IMR-90 (cell line): ENCODE measurements around the gene HMGXB3. TPM values are rescaled to one million over a fixed set of nuclear protein-coding genes. Genes with fewer than 3 reads are reported as not detected.

Experiments
- ATAC-seq: fragments of 200-7000 bp; cut with Tn5 transposase; 2 replicates; pipeline ENCODE4 v1.9.1; 2020; ENCODE audit warnings: low read depth, mild to moderate bottlenecking, moderate library complexity
- BruUV-seq: library from RNA; stranded (reverse); fragments of 400-500 nt; replicated peaks from 2 replicates; lab custom pipeline; 2021; lab: Mats Ljungman, UMichigan
- CTCF ChIA-PET: fragments of 300-600 bp; formaldehyde crosslinking; extraction: SDS; loops from one replicate; lab custom pipeline; 2021; ENCODE audit warnings: antibody characterized with exemption; lab: Yijun Ruan, JAX
- POLR2A ChIA-PET: fragments of 300-600 bp; sonication (Branson Sonifier 250); formaldehyde crosslinking; loops from one replicate; lab custom pipeline; 2022; ENCODE audit warnings: antibody characterized with exemption; ENCODE audit not compliant: unreplicated experiment; lab: Charles Lee
- DNase-seq: peaks from one replicate; pipeline ENCODE4 v3.0.0; 2013
- H2AFZ ChIP-seq: replicated peaks from 2 replicates; pipeline ENCODE3; 2013; ENCODE audit warnings: low read length, mild to moderate bottlenecking; ENCODE audit not compliant: poor library complexity
- H2AK5ac ChIP-seq: 2 replicates; pipeline ENCODE4 v1.6.1; 2013; ENCODE audit warnings: low read depth, low read length, inconsistent platforms
- H2AK9ac ChIP-seq: replicated peaks from 2 replicates; pipeline ENCODE3; 2013; ENCODE audit warnings: mild to moderate bottlenecking, low read depth, low read length, moderate library complexity; ENCODE audit not compliant: poor library complexity
- H2BK120ac ChIP-seq: 2 replicates; pipeline ENCODE4 v1.6.1; 2013; ENCODE audit warnings: low read depth, low read length, inconsistent platforms
- H2BK15ac ChIP-seq: 3 replicates; pipeline ENCODE4 v1.6.1; 2013; ENCODE audit warnings: low read depth, low read length, inconsistent platforms
- H2BK20ac ChIP-seq: 2 replicates; pipeline ENCODE4 v1.6.1; 2013; ENCODE audit warnings: low read depth, mild to moderate bottlenecking, inconsistent platforms, low read length, moderate library complexity
- H2BK5ac ChIP-seq: 2 replicates; pipeline ENCODE4 v1.6.1; 2013; ENCODE audit warnings: mild to moderate bottlenecking, low read depth, low read length, inconsistent platforms; ENCODE audit not compliant: poor library complexity, severe bottlenecking
- H3K14ac ChIP-seq: replicated peaks from 2 replicates; pipeline ENCODE4 v1.6.1; 2013; ENCODE audit warnings: low read depth, low read length, inconsistent platforms
- H3K18ac ChIP-seq: 2 replicates; pipeline ENCODE4 v1.6.1; 2013; ENCODE audit warnings: low read depth, low read length, control low read depth
- H3K23ac ChIP-seq: 2 replicates; pipeline ENCODE4 v1.6.1; 2013; ENCODE audit warnings: low read depth, low read length, inconsistent platforms
- H3K27ac ChIP-seq: 2 replicates; pipeline ENCODE4 v1.5.1; 2013; ENCODE audit warnings: mild to moderate bottlenecking, control low read depth, low read length; ENCODE audit not compliant: insufficient read depth
- H3K27me3 ChIP-seq: 2 replicates; pipeline ENCODE4 v1.6.1; 2013; ENCODE audit warnings: low read length; ENCODE audit not compliant: control insufficient read depth, insufficient read depth
- H3K36me3 ChIP-seq: 2 replicates; pipeline ENCODE4 v1.6.1; 2013; ENCODE audit warnings: low read length, mixed read lengths; ENCODE audit not compliant: control insufficient read depth, insufficient read depth
- H3K4ac ChIP-seq: 2 replicates; pipeline ENCODE4 v1.6.1; 2013; ENCODE audit warnings: low read depth, low read length, inconsistent platforms
- H3K4me1 ChIP-seq: 2 replicates; pipeline ENCODE4 v1.6.1; 2013; ENCODE audit warnings: low read length, mixed read lengths; ENCODE audit not compliant: control insufficient read depth, insufficient read depth
- H3K4me2 ChIP-seq: 2 replicates; pipeline ENCODE4 v1.6.1; 2013; ENCODE audit warnings: low read depth, mild to moderate bottlenecking, control low read depth, low read length, moderate library complexity
- H3K4me3 ChIP-seq: 2 replicates; pipeline ENCODE4 v1.5.1; 2013; ENCODE audit warnings: low read depth, mild to moderate bottlenecking, control low read depth, low read length, moderate library complexity; ENCODE audit not compliant: insufficient read depth
- H3K56ac ChIP-seq: 2 replicates; pipeline ENCODE4 v1.6.1; 2013; ENCODE audit warnings: low read length, inconsistent platforms; ENCODE audit not compliant: insufficient read depth; ENCODE audit errors: extremely low read depth
- H3K79me1 ChIP-seq, 2 experiments: 2 replicates each; pipeline ENCODE4 v1.6.1; 2013; ENCODE audit warnings: low read length in 2 of 2, inconsistent platforms in 1 of 2, low read depth in 1 of 2
- H3K9ac ChIP-seq: 2 replicates; pipeline ENCODE4 v1.6.1; 2013; ENCODE audit warnings: low read depth, low read length, control low read depth
- H3K9me1 ChIP-seq: 2 replicates; pipeline ENCODE4 v1.6.1; 2013; ENCODE audit warnings: low read length, inconsistent platforms; ENCODE audit not compliant: insufficient read depth
- H3K9me3 ChIP-seq: 2 replicates; pipeline ENCODE4 v1.6.1; 2013; ENCODE audit warnings: low read length; ENCODE audit not compliant: control insufficient read depth, insufficient read depth
- H4K20me1 ChIP-seq: 2 replicates; pipeline ENCODE4 v1.6.1; 2013; ENCODE audit warnings: low read length, inconsistent platforms; ENCODE audit not compliant: insufficient read depth
- H4K5ac ChIP-seq: 2 replicates; pipeline ENCODE4 v1.6.1; 2013; ENCODE audit warnings: mild to moderate bottlenecking, low read depth, low read length, control low read depth
- H4K8ac ChIP-seq, 2 experiments: 2 replicates each; pipeline ENCODE4 v1.6.1; 2013; ENCODE audit warnings: low read depth in 2 of 2, low read length in 2 of 2, control low read depth in 1 of 2, inconsistent platforms in 1 of 2
- H4K91ac ChIP-seq: 2 replicates; pipeline ENCODE4 v1.6.1; 2013; ENCODE audit warnings: low read depth, low read length, inconsistent platforms; ENCODE audit not compliant: insufficient read depth
- BHLHE40 ChIP-seq: fragments of 150-350 bp; IDR thresholded peaks from 2 replicates; pipeline ENCODE4 v1.6.1; 2016; ENCODE audit warnings: mild to moderate bottlenecking, low read depth, low read length
- MAFK ChIP-seq: IDR thresholded peaks from 2 replicates; pipeline ENCODE4 v1.6.1; 2012; ENCODE audit warnings: low read depth, low read length, improper control_type of control experiment
- WGBS, 2 experiments: methylation state at CpG; one replicate each; pipeline versions ENCODE4 v1.1.5 to v1.1.7; 2013; ENCODE audit warnings: missing lambda C conversion rate in 2 of 2; ENCODE audit not compliant: insufficient read length in 1 of 2; ENCODE audit errors: extremely low coverage in 2 of 2; 5-methylcytosine and 5-hydroxymethylcytosine counted together
- dilution Hi-C: fragments of 300-500 bp; cut with HindIII; formaldehyde crosslinking; loops from one replicate; pipeline ENCODE4 v1.14.3; 2018; ENCODE audit warnings: low sequenced_read_pairs; ENCODE audit not compliant: unreplicated experiment
- in situ Hi-C: fragments of 300-500 bp; cut with MboI; formaldehyde crosslinking; loops from 3 replicates; pipeline ENCODE4 v1.14.3; 2019; ENCODE audit warnings: low sequenced_read_pairs, inconsistent platforms, mixed read lengths
- intact Hi-C: fragments of 100-400 bp; cut with micrococcal nuclease; formaldehyde crosslinking; loops from 2 replicates; pipeline ENCODE4 v1.10.0; 2022
- polyA plus RNA-seq, 3 experiments: library from polyadenylated mRNA; depleted of rRNA; stranded (reverse); fragments of >200 nt; gene quantifications; 2 replicates each; pipeline ENCODE4 v1.2.3, GENCODE V29; 2012; ENCODE audit warnings: low replicate concordance in 1 of 3
- total RNA-seq: library from RNA; depleted of rRNA; stranded (reverse); fragments of >200 nt; gene quantifications from 2 replicates; pipeline ENCODE4 v1.2.3, GENCODE V29; 2012

The HMGXB3 gene
- total and polyA plus RNA-seq, 2 of the 4 experiments (the other 2 are of a cell fraction) = 27.6 to 30.6 TPM

GRCh38 chr5:150044712-150045111 lies 44.2 kb downstream of the HMGXB3 start:
- in situ Hi-C loops = no loop called here
- Histone ChIP-seq H2AK5ac (peak overlapping the region; percentile 86), H3K14ac (peak overlapping the region; percentile 82), H2BK20ac (peak overlapping the region; percentile 89), H3K56ac (peak overlapping the region; percentile 34; the same call in 1 of the 2 replicates), H3K23ac (peak overlapping the region; percentile 77; the same call in 1 of the 2 replicates), H3K4ac (peak overlapping the region; percentile 90), H3K4me3 (no peak overlapping the region), H4K20me1 (peaks cover 6% of the 10 kb centered on the region; the same call in 1 of the 2 replicates), H2AK9ac (no peak overlapping the region), H3K4me2 (no peak overlapping the region), H2BK5ac (peak overlapping the region; percentile 71), H3K79me1 (peaks cover 32 to 72% of the 10 kb centered on the region in 2 experiments), H3K27ac (0 out of 2 replicates have a peak overlapping the region, but pooled peaks have one; percentile 16), H3K18ac (no peak overlapping the region), H4K91ac (peak overlapping the region; percentile 53; the same call in 1 of the 2 replicates), H3K36me3 (peaks cover 62% of the 10 kb centered on the region), H2BK15ac (peak overlapping the region; percentile 81; the same call in 1 of the 3 replicates), H3K4me1 (peaks cover 19% of the 10 kb centered on the region), H4K5ac (no peak overlapping the region), H3K9ac (no peak overlapping the region), H3K27me3 (no peaks in the 10 kb centered on the region), H2AFZ (no peak overlapping the region), H2BK120ac (peak overlapping the region; percentile 75), H3K9me3 (no peaks in the 10 kb centered on the region), H4K8ac (peak overlapping the region; percentile 37 to 60; a peak in 2 of 4 replicates), H3K9me1 (peaks cover 33% of the 10 kb centered on the region)
- ChIA-PET POLR2A (no interaction called here), CTCF (no interaction called here)
- dilution Hi-C loops = no loop called here
- DNase-seq (peak; percentile 33), ATAC-seq (peak; percentile 42)
- TF ChIP-seq MAFK = no peak
- TF ChIP-seq BHLHE40 = peak; percentile 71
- intact Hi-C loops = no loop called here
- WGBS, 2 experiments = no CpG with 5 or more reads among the region's 7 CpGs
- no TSS peak for BruUV-seq
